ENCODE measurements around the gene PBOV1. TPM values are rescaled to one million over a fixed set of nuclear protein-coding genes. Genes with fewer than 3 reads are reported as not detected.

PBOV1 gene
- total RNA-seq: not detected
- not detected for polyA plus RNA-seq
- long read RNA-seq, donor 1: 0 reads
- long read RNA-seq, donor 2: 0 reads
- long read RNA-seq, donor 3: 0 reads

GRCh38 chr6:138218449-138218848 is at the start of gene PBOV1:
Gene PBOV1 (minus strand): TSS chr6:138218491. CDS start chr6:138218395, 96 bp downstream.
- intact Hi-C loops (cut with DNase I): no loop called here
- 72 to 81% (median 80%) methylated on average over 2 of the region's 2 CpGs for WGBS, 4 donors
- Histone ChIP-seq H3K9me3 (no peaks in the 10 kb centered on the region), H3K36me3 (no peaks in the 10 kb centered on the region), H3K4me1 (no peaks in the 10 kb centered on the region), H3K27me3 (no peaks in the 10 kb centered on the region), H3K4me3 (no peak within 1 kb of the TSS), H3K27ac (no peak within 1 kb of the TSS)
- ATAC-seq (no peak), DNase-seq (no peak)
- TF ChIP-seq POLR2A (IDR thresholded peaks at IDR 0.05): no peak
- no peak for TF ChIP-seq CTCF (IDR thresholded peaks at IDR 0.05)

GRCh38 chr6:138266095-138266494 is 47.8 kb upstream of the PBOV1 start:
- intact Hi-C loops (cut with DNase I): no loop called here

GRCh38 chr6:138264372-138264880 is 46.1 kb upstream of the PBOV1 start:
- H3K27ac ChIP-seq: no peak overlapping the region
- no peaks in the 10 kb centered on the region for H3K36me3 ChIP-seq
- ATAC-seq: no peak
- H3K4me3 ChIP-seq: no peak overlapping the region
- intact Hi-C loops (cut with DNase I): no loop called here
- H3K4me1 ChIP-seq: no peaks in the 10 kb centered on the region
- no peak for DNase-seq
- TF ChIP-seq POLR2A (IDR thresholded peaks at IDR 0.05) (no peak), CTCF (IDR thresholded peaks at IDR 0.05) (no peak)
- H3K27me3 ChIP-seq: peaks cover 0 to 2% (median 0%) of the 10 kb centered on the region in 9 donors
- H3K9me3 ChIP-seq: no peaks in the 10 kb centered on the region

More at GRCh38 chr6:138266095-138266494, 47.8 kb upstream of the PBOV1 start:
- DNase-seq (no peak), ATAC-seq (no peak)
- no peaks in the 10 kb centered on the region for H3K4me1 ChIP-seq
- 86 to 94% (median 93%) methylated on average over 3 of the region's 3 CpGs for WGBS, 4 donors
- TF ChIP-seq CTCF (IDR thresholded peaks at IDR 0.05) (no peak), POLR2A (IDR thresholded peaks at IDR 0.05) (no peak)
- no peak overlapping the region for H3K27ac ChIP-seq
- peaks cover 0 to 3% (median 0%) of the 10 kb centered on the region in 9 donors for H3K27me3 ChIP-seq
- no peaks in the 10 kb centered on the region for H3K9me3 ChIP-seq
- no peaks in the 10 kb centered on the region for H3K36me3 ChIP-seq
- no peak overlapping the region for H3K4me3 ChIP-seq

GRCh38 chr6:138263963-138264362 is 45.7 kb upstream of the PBOV1 start:
- ATAC-seq (no peak), DNase-seq (no peak)
- intact Hi-C loops (cut with DNase I): no loop called here
- Histone ChIP-seq H3K27me3 (no peaks in the 10 kb centered on the region), H3K36me3 (no peaks in the 10 kb centered on the region), H3K4me3 (no peak overlapping the region), H3K27ac (no peak overlapping the region), H3K4me1 (no peaks in the 10 kb centered on the region), H3K9me3 (no peaks in the 10 kb centered on the region)
- WGBS, 4 donors: 89 to 92% (median 91%) methylated on average over 4 of the region's 4 CpGs
- no peak for TF ChIP-seq CTCF (IDR thresholded peaks at IDR 0.05)
- TF ChIP-seq POLR2A (IDR thresholded peaks at IDR 0.05): no peak

Measured in heart left ventricle (tissue), 16 donors.